HG03159 (cell line): ENCODE data around the gene KEL.

Experiments used
- ATAC-seq: cut with Tn5 transposase; IDR thresholded peaks from one replicate; pipeline ENCODE4 v1.9.1; 2021; ENCODE audit warnings: mild to moderate bottlenecking, moderate library complexity; ENCODE audit not compliant: unreplicated experiment

The KEL gene

DNA sequence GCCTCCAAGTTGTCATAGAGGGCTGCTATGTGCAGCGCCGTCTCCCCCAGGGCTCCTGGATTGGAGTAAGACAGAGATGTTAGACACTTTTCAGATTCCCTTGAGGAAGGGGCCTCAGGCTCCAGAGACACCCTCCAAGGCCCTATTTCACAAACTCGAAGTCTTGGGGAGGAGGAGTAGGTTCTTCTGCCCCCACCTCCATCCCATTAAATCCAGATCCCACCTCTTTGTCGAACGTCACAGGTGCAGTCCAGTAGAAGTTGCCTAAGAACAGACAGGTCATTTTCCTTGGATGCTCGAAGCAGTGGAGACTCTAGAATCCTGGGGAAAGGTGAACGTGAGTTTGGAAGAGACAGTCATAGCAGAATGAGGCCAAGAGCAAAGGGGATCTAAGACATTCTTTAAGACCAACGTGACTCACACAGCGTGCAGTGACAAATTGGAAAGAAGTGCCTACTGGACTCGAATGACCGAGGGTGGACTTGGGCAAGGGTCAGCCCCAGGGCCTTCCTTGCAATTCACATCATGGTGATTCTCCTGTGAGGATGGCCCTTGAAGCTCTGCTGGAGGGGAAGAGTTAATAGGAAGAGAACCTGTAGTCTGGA is 31.9 kb downstream of the KEL start:
- ATAC-seq: no peak

DNA sequence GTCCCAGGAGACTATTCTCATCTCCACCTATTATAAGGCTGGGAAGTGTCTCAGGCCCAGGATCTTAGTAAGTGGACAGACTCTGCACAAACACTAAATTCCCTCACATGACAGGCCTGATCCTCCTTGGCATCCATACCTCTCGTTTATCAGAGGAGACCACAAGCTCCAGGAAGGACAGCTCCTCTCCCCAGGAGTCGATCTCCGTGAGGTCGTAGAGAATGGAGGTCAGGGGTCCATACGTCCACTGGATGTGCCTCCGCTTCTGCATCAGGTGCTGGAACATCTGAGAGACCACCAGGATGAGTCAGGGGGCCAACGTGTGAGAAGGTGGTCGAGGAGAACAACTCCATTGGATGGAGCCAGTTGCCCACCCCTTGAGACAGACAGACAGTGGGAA is 34.2 kb downstream of the KEL start:
- no peak for ATAC-seq

DNA sequence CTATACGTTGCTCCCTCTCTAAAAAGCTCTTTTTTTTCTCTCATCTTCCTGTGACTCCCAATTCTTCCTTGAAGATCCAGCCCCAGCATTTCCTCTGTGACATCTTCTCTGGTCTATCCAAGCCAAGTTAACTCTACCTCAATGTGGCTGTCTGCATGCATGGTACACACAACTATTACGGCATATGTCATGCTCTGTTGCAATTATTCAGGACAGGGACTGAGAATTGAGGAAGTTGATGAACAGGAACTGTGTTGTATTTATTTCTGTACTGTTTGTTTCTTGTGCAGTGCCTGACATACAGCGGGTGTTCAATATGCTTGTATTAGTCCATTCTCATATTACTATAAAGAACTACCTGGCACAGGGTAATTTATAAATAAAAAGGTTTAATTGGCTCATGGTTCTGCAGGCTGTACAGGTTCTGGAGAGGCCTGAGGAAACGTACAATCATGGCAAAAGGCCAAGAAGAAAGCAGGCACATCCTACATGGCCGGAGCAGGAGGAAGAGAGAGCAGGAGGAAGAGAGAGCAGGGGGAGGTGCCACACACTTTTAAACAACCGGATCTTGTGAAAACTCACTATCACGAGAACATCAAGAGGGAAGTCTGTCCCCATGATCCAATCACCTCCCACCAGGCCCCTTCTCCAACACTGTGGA is 34.9 kb downstream of the KEL start:
- no peak for ATAC-seq

DNA sequence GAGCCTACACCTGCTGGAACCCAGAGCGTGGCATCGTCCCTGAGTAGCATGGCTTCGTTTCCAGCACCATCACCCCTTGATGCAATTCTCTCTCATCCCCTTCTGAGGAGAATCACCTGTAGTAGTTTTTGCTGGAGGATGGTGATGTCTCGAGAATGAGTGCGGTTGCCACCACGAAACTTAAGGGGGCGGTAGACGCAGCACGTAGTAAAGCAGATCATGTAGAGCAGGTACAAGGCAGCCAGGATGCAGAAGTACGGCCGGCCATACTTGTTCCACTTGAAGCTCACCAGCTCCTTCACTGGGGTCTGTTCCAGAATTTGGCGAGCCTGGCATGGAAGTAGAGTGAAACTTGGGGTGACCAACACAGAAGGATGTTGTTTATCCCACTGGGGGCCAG is 36.8 kb downstream of the KEL start:
- ATAC-seq: no peak

DNA sequence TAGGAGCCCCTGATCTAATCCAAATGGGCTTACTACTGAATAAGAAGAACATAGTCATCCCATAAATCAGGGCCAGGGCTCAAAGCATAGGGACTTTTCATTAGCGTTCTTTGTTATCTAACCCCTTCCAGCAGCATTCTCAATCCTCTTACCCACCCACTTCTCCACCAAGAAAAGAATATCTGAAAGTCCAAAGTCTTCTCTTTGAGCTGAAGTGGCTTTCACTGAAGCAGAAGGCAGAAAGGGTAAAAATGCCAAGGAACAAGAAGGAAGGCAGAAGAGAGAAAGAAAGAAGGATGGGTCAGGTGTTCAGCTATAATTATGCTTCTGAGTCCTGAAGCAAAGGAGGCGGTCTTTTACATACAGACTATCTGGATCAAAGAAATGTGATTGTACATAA is 38.8 kb downstream of the KEL start:
- no peak for ATAC-seq

DNA sequence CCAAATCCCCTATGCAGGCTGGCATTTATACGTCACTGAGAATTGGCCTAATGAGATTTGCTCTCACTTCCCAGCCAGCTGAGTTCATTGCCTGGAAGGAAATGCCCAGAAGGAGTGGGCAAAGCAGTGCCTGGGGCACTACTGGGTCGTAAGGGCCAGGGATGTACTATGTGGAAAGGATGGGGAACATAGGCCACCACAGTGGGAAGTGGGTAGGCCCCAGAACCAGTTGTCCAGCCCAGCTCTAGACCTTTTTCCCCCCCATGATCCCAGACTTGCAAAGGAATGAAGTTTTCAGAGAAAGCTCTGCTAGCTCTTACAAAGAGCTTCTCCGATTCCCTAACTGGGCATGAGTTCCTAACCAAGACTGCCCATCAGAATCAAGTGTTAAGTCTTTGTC is 42.5 kb downstream of the KEL start:
- ATAC-seq: no peak

DNA sequence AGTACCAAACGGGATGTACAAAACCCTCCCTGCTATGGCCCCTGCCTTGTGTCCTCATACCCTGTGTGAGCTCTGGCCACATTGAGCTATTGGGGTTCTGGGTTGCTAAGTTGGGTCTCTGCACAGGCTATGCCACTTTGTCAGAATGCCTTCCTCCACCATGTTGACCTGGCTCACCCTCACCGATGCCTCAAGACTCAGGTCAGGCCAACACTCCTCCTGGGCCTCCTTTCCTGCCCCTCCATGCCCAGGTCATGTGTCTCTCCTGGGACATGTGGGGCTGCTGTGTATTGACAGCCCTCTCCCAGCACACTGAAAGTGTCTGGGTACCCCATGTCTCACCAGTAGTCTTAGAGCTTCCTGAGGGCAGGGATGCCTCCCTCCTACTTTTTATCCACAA is 43.3 kb downstream of the KEL start:
- no peak for ATAC-seq

DNA sequence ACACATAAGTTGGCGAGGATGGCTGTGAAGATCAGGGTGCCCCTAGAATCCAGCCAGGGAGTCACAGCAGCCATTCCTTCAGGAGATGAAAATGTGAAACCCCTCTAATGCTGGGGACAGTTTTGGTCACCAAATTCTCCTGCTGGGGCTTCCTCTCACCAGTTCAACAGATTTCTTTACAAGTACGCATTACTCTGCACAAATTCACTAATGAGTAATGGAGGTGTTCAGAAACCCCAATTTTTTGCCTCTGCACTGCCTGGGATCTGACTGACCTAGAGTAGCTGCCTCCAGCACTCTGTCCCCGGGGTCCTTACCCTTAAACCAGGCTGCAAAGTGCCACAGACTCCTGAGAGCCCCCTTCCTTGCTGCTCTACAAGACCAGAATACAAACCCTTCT is 44.7 kb downstream of the KEL start:
- no peak for ATAC-seq

DNA sequence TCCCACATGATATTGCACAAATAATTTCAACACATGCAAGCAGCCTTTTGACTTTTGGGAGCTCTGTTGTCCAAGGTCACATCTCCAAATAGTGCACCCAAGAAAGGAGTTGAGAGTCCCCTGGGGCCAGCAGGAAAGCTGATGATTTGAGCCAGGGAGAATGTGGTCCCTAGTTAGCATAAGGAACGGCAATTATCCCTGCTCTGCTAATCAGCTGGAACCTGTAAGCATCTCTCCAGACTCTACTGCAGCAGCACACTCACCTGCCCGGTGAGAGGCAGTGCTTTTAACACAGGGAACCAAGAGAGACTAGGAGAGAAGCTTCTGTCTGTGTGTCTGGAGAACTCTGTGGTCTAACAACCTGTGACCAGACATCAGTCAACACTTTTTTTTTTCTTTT is 45.7 kb downstream of the KEL start:
- ATAC-seq: no peak

DNA sequence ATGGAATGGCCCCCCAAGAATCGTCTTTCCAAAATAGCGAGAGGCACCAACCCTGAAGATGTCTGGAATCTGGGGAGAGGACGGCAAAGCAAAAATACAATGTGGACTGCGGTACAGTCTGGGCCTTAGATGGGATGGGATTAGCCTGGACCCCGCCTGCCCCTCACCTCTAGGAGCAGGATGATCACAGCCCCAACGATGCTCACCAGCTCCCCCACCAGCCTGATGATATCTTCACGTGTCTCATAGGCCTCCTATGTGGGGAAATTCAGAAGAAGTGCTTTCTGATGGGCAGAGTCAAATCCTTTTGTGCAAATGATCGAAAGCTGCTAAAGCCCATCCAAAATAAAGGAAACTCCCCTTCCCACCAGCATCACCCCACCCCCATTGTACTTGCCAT is 46.8 kb downstream of the KEL start:
- ATAC-seq: no peak

DNA sequence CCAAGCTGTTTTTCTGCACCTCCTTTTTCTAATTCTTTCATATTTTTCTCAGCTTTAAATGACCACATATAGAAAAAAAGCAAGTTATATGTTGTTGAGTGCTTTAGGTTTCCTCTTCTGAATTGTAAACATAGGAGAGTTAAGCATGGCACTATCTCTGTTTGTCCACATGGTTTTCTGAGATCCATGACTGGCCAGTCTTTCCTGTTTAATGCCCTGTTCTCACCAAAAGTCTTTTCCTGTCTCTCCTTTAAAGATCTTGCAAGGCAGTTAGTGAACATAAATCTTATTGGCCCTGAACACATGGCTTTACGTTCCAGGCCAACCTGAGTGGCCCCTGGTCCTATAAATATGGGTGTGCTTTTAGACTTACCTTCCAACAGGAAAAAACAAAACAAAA is 48.0 kb downstream of the KEL start:
- ATAC-seq: no peak

DNA sequence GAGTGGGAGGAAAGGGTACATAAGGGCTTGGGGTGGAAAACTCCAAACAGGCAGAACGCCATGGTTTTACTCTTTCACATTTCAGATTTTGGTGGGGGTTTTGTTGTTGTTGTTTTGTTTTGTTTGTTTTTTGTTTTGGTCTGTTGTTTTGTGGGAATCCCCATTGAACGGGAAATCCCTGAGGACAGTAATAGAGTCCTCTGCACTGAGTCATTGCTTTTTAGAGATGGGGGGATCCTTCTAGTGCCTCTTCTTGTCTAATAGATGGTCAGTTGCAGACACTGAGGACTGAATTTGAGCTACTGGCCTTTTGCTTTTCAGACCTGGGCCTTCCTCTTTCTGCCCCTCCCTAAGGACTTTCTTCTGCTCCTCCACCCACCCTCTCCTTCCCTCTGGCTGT is 48.6 kb downstream of the KEL start:
- no peak for ATAC-seq

DNA sequence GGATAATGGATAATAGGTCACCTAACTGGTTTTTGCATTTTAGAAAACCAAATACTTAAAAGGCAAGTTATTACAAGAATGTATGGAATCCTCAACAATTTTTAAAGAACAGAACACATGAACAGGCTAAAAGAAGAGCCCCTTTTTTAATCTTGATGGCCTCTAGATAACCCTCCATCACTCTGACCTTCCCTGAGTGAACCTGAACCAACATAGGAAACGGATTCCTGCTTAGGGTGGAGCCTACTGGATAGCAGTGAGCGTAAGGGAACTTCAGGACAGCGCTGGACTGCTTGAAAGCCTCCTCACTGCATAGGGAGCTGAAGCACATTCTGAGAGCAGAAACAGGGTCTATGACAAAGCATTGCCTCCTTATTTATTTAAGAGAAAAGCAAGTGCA is 49.1 kb downstream of the KEL start:
- no peak for ATAC-seq

DNA sequence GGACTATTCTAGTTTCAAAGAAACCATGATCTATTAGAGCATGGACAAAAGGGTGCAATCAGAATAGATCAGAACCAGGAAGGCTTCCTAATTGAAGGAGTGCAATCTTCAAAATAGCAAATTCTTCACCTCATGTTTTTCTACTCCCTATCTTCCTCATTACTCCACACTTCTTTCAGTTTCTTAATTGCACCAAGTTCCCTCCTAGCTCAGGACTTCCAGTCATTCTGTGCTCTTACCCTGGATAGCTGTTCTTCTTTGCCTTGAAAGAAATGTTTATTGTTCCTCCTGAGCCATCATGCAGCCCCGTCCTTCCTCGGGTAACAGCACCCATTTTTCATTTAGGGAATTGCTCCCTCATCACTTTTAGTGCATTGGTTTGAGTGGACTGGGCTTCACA is 51.7 kb downstream of the KEL start:
- ATAC-seq: no peak

DNA sequence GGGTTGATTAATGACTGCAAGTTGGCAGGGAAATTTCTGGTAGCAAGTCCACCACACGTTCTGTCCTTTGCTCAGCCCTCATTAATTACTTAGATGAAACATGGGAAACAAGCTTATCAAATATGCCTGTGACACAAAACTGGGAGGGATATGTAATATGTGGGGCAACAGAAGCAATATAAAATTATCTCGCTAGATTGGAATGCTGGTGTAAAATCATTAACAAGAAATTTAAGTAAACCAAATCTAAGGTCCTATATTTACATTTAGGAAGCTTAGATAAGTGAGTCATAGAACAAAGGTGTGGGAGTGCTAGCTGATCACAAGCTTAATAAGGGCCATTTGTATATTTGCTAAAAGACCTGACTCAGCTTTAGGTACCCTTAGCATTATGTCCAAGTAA is 52.1 kb downstream of the KEL start:
- no peak for ATAC-seq

DNA sequence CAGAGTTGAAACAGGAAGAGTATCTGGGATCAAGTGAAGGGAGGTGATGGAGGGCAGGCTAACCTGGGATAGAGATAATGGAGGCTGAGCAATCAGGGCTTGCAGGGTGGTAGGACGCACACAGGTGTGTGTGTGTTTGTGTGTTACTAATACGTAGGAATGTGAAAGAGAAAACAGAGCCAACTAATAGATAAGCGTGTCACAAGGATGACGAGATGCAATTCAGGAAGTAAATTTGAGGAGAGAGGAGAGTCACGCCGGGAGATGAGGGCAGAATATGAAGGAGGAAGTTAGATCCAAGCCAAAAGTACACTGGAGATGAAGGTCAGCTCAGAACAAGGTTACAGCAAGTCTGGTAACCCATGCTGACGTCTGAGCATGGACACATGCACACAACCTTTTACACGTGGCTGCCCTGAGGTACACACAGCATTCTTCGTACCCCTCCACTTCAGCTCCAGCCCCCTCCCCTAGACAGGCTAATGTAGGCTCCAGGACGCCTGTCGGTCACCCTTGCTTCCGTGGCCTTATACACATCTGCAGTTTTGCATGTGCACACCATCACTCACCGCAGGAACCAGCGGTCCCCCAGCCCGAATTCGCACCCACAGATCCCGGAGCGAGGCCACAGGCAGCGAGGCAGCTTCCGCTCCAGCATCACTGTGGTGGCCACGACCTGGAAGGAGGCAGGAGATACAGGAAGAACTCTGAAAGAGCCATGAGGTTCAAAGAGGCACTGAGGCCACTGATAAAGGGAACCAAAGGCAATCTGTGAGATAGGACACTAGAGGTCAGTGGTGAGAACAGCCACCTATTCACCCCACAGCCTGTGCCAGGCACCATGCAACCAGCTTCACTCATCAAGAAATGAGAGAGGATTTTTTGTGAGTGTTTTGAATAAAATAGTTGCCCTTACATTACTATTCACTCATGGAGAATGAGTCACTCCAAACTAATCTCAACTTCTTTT is 53.0 kb downstream of the KEL start:
- ATAC-seq: no peak

DNA sequence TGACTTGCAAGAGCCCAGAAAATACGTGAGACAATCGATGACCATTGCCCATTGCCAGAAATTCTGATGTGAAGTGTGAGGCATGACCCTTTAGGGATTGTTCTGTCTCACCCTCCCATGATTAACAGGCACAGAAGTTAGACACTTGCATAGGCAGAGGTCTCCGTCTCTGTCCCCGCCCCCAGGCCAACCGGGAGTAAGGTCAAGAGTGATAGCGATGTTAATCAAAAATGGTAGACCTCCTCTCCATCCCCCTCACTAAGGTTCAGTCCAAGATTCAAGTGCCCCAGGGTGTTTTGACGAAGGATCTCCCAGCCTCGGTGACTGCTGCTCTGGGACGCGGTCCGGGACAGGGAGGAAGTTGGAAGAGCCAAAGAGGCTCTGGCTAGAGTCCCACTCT is 53.9 kb downstream of the KEL start:
- no peak for ATAC-seq

DNA sequence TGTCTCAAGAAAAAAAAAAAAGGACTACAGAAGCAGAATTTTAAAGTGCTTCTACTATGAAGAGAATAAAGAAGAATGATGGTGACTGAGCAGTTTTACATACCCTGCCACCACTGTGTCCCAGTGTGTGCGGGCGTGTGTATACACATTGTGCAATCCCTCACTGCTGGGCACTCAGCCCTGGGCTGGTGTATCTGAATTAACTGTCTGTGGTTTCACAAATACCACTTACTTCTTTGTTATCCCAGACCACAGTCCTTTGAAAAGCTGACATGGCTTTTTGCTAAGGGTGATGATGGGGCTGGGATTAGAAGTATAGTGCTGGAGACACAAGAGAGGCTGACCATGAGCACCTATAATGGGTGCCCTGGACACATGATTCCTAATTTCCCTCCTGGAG is 55.5 kb downstream of the KEL start:
- no peak for ATAC-seq

DNA sequence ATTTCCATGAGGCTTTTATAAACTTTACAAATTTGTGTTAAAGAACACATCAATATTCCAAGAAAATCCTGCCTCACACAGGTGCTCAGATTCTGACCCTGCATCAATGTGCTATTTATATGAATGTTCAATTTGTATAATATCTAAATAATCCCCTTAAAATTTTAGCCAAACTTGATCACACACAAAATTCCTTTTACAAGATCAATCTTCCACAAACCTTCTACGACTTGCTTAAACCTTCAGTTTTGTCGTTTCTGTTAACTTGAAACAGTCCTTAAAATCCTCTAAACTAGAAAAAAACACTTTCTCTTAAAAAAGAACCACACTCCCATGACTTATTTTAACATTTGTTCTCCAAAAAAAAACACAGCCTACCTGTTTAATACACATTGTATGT is 56.4 kb downstream of the KEL start:
- no peak for ATAC-seq

DNA sequence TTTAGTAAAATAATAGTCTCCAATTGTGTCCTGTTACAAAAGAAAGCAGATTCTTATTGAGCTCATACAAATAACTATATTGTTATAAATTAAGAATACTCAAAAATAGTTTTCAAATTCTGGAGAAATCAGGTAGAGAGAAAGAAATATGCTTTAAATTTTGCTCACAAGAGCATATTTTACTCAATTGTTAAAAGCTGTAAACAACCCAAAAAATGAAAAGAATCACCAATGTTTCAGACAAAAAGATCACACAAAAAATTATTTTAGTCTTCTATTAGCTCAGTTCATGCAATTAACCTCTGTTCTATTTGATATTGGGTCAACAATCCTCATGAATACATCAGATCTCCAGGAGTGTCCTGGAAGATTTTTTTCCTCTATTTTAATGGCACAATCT is 58.0 kb downstream of the KEL start:
- ATAC-seq: no peak

DNA sequence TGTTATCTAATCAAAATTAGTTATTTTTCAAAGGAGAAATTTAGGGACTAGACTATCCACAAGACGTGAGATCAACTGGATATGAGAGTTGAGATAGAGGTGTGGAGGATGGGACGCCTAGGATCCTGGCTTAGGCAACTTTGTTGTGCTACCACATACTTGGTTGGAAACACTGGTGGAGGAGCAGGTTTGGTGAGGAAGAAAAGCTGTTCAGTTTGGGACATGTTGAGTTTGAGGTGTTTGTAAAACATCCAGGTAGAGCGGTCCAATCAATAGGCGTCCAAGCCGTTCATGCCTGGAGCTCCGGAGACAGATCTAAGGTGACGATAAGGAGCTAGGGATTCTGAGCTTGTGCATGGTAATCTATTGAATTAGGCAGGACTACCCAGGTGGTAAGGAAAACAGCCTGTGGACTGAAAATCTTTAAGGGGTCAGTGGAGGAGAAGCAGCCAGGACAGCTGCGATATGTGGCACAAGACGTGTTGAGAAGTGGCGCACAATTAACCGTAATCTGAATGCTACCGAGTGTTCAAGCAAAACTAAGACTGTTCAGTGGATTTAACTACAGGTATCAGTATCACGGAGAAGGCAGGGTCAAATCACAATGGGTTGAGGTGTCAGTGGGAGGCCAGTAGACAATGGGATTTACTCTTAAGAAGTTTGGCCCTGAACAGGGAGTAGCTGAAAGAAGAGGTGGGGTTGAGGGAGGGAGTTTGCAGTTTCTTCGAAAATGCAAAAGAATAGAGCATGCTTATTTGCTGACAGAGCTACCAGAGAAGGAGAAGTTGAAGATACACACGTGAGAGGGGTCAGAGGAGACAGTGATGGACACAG is 60.5 kb downstream of the KEL start:
- ATAC-seq: no peak
